Gastroesophageal sphincter (tissue), 4 donors: ENCODE data around the gene NXPE4. TPM values are rescaled to one million over a fixed set of nuclear protein-coding genes. Genes with fewer than 3 reads are reported as not detected.
"Not testable (repeated sequence)": the region's sequence is repeated elsewhere in the genome, so short reads cannot be mapped to it uniquely, and the experiment has no call there.

Experiments used
- ATAC-seq: fragments of 150-250 bp; one replicate; pipeline ENCODE4 v1.9.1; 2016; ENCODE audit warnings: mild to moderate bottlenecking, moderate library complexity
- H3K27ac ChIP-seq, 4 donors: fragments of 200-600 bp; sonication (generic) in 3 of 4; 1 replicate in 3 of 4; 2 replicates in 1 of 4; pipeline ENCODE4 v1.5.1; 2016 to 2019
- H3K27me3 ChIP-seq: fragments of 200-600 bp; sonication (generic); one replicate; pipeline ENCODE4 v1.5.1; 2019
- H3K36me3 ChIP-seq, 2 donors: fragments of 200-600 bp; sonication (generic); one replicate each; pipeline ENCODE4 v1.5.1; 2019; ENCODE audit warnings: control low read depth in 1 of 2
- H3K4me1 ChIP-seq, 3 donors: fragments of 200-600 bp; sonication (generic); 1 replicate in 2 of 3; 2 replicates in 1 of 3; pipeline ENCODE4 v1.5.1; 2016 to 2019; ENCODE audit warnings: control low read depth in 2 of 3
- H3K4me3 ChIP-seq, 2 donors: fragments of 200-600 bp; sonication (generic); one replicate each; pipeline ENCODE4 v1.5.1; 2019; ENCODE audit warnings: mild to moderate bottlenecking in 1 of 2, moderate library complexity in 1 of 2
- H3K9me3 ChIP-seq, 3 donors: fragments of 200-600 bp; sonication (generic); one replicate each; pipeline ENCODE4 v1.5.1; 2017 to 2019; ENCODE audit warnings: control low read depth in 2 of 3
- EP300 ChIP-seq: sonication (generic); formaldehyde crosslinking; IDR thresholded peaks from one replicate; pipeline ENCODE4 v1.6.1; 2017; ENCODE audit warnings: antibody characterized with exemption, mild to moderate bottlenecking
- POLR2A ChIP-seq, 2 donors: fragments of 450-650 bp; IDR thresholded peaks; one replicate each; pipeline ENCODE4 v1.6.1; 2017; ENCODE audit warnings: antibody characterized with exemption in 2 of 2, mild to moderate bottlenecking in 2 of 2, moderate library complexity in 1 of 2
- POLR2AphosphoS5 ChIP-seq: sonication (generic); formaldehyde crosslinking; IDR thresholded peaks from one replicate; pipeline ENCODE4 v1.6.1; 2017; ENCODE audit warnings: antibody characterized with exemption
- WGBS, 2 donors: methylation state at CpG; one replicate each; pipeline ENCODE4 v1.1.5; 2018; ENCODE audit warnings: low coverage in 1 of 2; 5-methylcytosine and 5-hydroxymethylcytosine counted together
- total RNA-seq, 4 donors: library from RNA; depleted of rRNA; stranded (reverse); fragments of >200 nt; gene quantifications; one replicate each; pipeline ENCODE4 v1.1.0, GENCODE V29; 2016
- TF ChIP-seq, protein P1 (sequence below), 4 experiments: fragments of 200-600 bp in 2 of 4; fragments of 450-650 bp in 2 of 4; sonication (generic) in 1 of 4; IDR thresholded peaks; one replicate each; pipeline ENCODE4 v1.5.1; 2017 to 2019; ENCODE audit warnings: antibody characterized with exemption in 4 of 4, mild to moderate bottlenecking in 2 of 4, moderate library complexity in 2 of 4

The NXPE4 gene
- total RNA-seq, 4 donors from 2014 or later: 0.13 to 0.17 TPM; not detected in 2

DNA sequence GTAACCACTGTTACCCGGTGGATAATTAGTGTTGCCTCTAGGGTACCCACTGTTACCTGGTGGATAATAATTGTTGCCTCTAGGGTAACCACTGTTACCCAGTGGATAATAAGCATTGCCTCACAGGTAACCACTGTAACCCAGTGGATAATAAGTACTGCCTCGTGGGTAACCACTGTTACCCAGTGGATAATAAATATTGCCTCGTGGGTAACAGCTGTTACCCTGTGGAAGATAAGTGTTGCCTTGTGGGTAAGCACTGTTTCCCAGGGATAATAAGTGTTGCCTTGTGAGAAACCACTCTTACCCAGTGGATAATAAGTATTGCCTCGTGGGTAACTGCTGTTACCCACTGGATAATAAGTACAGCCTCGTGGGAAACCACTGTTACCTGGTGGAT, 9.3 kb upstream of the NXPE4 start:
- Histone ChIP-seq H3K4me1 (no peaks in the 10 kb centered on the region), H3K27me3 (no peaks in the 10 kb centered on the region), H3K36me3 (no peaks in the 10 kb centered on the region), H3K27ac (no peak overlapping the region), H3K4me3 (no peak overlapping the region), H3K9me3 (no peaks in the 10 kb centered on the region)
- TF ChIP-seq POLR2A (IDR thresholded peaks at IDR 0.05) (no peak), EP300 (no peak), POLR2AphosphoS5 (no peak)
- TF ChIP-seq, protein P1, sequence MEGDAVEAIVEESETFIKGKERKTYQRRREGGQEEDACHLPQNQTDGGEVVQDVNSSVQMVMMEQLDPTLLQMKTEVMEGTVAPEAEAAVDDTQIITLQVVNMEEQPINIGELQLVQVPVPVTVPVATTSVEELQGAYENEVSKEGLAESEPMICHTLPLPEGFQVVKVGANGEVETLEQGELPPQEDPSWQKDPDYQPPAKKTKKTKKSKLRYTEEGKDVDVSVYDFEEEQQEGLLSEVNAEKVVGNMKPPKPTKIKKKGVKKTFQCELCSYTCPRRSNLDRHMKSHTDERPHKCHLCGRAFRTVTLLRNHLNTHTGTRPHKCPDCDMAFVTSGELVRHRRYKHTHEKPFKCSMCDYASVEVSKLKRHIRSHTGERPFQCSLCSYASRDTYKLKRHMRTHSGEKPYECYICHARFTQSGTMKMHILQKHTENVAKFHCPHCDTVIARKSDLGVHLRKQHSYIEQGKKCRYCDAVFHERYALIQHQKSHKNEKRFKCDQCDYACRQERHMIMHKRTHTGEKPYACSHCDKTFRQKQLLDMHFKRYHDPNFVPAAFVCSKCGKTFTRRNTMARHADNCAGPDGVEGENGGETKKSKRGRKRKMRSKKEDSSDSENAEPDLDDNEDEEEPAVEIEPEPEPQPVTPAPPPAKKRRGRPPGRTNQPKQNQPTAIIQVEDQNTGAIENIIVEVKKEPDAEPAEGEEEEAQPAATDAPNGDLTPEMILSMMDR (IDR thresholded peaks at IDR 0.05): no peak
- 67 to 82% methylated on average over 1 to 4 of the region's 5 CpGs for WGBS, 2 donors
- no peak for ATAC-seq

DNA sequence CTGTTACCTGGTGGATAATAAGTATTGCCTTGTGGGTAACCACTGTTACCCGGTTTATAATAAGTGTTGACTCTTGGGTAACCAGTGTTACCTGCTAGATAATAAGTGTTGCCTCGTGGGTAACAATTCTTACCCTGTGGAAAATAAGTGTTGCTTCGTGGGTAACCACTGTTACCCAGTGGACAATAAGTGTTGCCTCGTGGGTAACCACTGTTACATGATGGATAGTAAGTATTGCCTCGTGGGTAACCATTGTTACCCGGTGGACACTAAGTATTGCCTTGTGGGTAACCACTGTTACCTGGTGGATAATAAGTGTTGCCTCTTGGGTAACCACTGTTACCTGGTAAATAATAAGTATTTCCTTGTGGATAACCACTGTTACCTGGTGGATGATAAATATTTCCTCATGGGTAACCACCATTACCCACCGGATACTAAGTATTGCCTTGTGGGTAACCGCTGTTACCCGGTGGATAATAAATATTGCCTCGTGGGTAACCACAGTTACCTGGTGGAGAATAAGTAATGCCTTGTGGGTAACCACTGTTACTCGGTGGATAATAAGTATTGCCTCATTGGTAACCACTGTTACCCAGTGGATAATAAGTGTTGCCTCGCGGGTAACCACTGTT, 8.7 kb upstream of the NXPE4 start:
- H3K4me3 ChIP-seq: no peak overlapping the region
- H3K9me3 ChIP-seq: no peaks in the 10 kb centered on the region
- no peak for ATAC-seq
- WGBS, 2 donors: 85 to 94% methylated on average over 10 to 13 of the region's 13 CpGs
- no peaks in the 10 kb centered on the region for H3K4me1 ChIP-seq
- no peaks in the 10 kb centered on the region for H3K27me3 ChIP-seq
- H3K27ac ChIP-seq: no peak overlapping the region
- TF ChIP-seq POLR2AphosphoS5 (no peak), EP300 (no peak), POLR2A (IDR thresholded peaks at IDR 0.05) (no peak)
- TF ChIP-seq, protein P1 (IDR thresholded peaks at IDR 0.05): no peak
- no peaks in the 10 kb centered on the region for H3K36me3 ChIP-seq

DNA sequence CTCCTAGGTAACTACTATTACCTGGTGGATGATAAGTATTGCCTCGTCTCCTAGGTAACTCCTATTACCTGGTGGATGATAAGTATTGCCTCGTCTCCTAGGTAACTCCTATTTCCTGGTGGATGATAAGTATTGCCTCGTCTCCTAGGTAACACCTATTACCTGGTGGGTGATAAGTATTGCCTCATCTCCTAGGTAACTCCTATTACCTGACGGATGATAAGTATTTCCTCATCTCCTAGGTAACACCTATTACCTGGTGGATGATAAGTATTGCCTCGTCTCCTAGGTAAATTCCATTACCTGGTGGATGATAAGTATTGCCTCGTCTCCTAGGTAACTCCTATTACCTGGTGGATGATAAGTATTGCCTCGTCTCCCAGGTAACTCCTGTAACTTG, 7.6 kb upstream of the NXPE4 start:
- ATAC-seq, H3K9me3 ChIP-seq, H3K36me3 ChIP-seq, H3K27me3 ChIP-seq, H3K4me3 ChIP-seq, H3K27ac ChIP-seq, H3K4me1 ChIP-seq: not testable (repeated sequence)
- 89 to 93% methylated on average over 5 to 7 of the region's 7 CpGs for WGBS, 2 donors

DNA sequence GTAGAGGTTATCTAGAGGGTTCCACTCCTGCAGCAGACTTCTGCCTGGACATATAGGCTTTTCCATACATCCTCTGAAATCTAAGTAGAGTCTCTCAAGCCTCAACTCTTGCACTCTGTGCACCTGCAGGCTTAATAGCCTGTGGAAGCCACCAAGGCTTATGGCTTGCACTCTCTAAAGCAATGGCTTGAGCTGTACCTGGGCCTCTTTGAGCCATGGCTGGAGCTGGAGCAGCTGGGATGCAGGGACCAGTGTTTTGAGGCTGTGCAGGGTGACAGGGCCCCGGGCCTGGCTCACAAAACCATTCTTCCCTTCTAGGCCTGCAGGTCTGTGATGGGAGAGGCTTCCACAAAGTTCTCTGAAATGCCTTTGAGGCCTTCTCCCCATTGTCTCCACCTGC, 2.9 kb upstream of the NXPE4 start:
- Histone ChIP-seq H3K4me1 (no peaks in the 10 kb centered on the region), H3K4me3 (no peak overlapping the region), H3K36me3 (no peaks in the 10 kb centered on the region), H3K27me3 (no peaks in the 10 kb centered on the region), H3K9me3 (no peaks in the 10 kb centered on the region), H3K27ac (no peak overlapping the region)
- WGBS, 2 donors: 67% methylated on average over 1 of the region's 1 CpG; no CpG with 5 or more reads in 1 of the 2 donors
- no peak for TF ChIP-seq EP300
- TF ChIP-seq POLR2A (IDR thresholded peaks at IDR 0.05): no peak
- TF ChIP-seq, protein P1 (IDR thresholded peaks at IDR 0.05): no peak
- no peak for TF ChIP-seq POLR2AphosphoS5
- ATAC-seq: no peak

DNA sequence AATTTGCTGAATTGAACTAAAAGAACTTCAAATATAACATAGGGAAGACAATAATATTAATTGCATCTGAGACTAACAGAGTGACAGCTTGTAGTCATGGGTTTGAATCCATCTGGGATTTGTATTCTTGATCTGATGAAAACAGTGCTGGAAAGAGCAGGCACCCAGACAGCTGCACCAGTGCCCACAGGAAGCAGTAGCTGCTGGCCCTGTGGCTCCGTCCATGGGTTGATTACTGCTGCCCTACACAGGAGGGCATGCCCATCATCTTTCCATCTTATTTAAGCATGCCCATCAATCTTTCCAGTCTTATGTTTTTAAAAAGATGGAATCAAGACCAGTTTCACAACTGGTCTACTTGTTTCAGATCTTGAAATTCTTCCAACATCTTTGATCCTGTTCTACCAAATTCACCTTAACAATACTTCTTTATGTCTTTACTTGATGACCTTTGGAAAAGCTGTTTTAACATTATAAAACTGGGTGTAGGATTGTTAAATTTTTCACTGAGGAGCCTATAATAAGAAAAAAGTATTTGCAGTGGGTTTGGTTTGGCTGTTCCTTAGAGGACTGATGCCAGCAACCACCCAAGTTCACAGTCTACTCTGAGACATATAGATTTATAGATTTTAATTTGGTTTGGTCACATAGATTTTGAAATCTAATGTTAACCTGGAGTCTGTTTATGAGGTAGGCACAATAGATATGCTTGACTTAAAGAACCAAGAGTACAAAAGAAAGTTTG, 761 bp upstream of the NXPE4 start:
- Histone ChIP-seq H3K9me3 (no peaks in the 10 kb centered on the region), H3K36me3 (no peaks in the 10 kb centered on the region), H3K27me3 (no peaks in the 10 kb centered on the region), H3K27ac (no peak overlapping the region), H3K4me3 (no peak overlapping the region), H3K4me1 (no peaks in the 10 kb centered on the region)
- ATAC-seq: no peak
- TF ChIP-seq EP300: no peak
- no peak for TF ChIP-seq POLR2A (IDR thresholded peaks at IDR 0.05)
- TF ChIP-seq, protein P1 (IDR thresholded peaks at IDR 0.05): no peak
- TF ChIP-seq POLR2AphosphoS5: no peak
- 42 to 67% methylated on average over 1 of the region's 1 CpG for WGBS, 2 donors
